Hepatocyte (in vitro differentiated cells): ENCODE data around the gene PNPLA1. TPM values are rescaled to one million over a fixed set of nuclear protein-coding genes. Genes with fewer than 3 reads are reported as not detected.

Experiments
- DNase-seq: peaks from one replicate; pipeline ENCODE4 v3.0.0-alpha.2; 2016; ENCODE audit warnings: low spot score
- H2AFZ ChIP-seq: fragments of 200-600 bp; sonication (generic); 2 replicates; pipeline ENCODE4 v1.6.0; 2016; ENCODE audit warnings: antibody characterized with exemption, mild to moderate bottlenecking
- H3K27ac ChIP-seq: fragments of 200-600 bp; sonication (generic); 2 replicates; pipeline ENCODE4 v1.5.1; 2016; ENCODE audit warnings: mild to moderate bottlenecking
- H3K27me3 ChIP-seq: fragments of 200-600 bp; sonication (generic); 2 replicates; pipeline ENCODE4 v1.6.1; 2016
- H3K36me3 ChIP-seq: fragments of 200-600 bp; sonication (generic); replicated peaks from 2 replicates; pipeline ENCODE4 v1.5.1; 2016; ENCODE audit warnings: low read depth; ENCODE audit not compliant: insufficient read depth
- H3K4me1 ChIP-seq: fragments of 200-600 bp; sonication (generic); 2 replicates; pipeline ENCODE4 v1.5.1; 2016; ENCODE audit warnings: mild to moderate bottlenecking, moderate library complexity; ENCODE audit not compliant: insufficient read depth
- H3K4me2 ChIP-seq: fragments of 200-600 bp; sonication (generic); 2 replicates; pipeline ENCODE4 v1.6.0; 2016
- H3K4me3 ChIP-seq: fragments of 200-600 bp; sonication (generic); 2 replicates; pipeline ENCODE4 v1.5.1; 2016; ENCODE audit warnings: mild to moderate bottlenecking
- H3K79me2 ChIP-seq: fragments of 200-600 bp; sonication (generic); 2 replicates; pipeline ENCODE4 v1.6.0; 2017; ENCODE audit warnings: mild to moderate bottlenecking
- H3K9me2 ChIP-seq: fragments of 200-600 bp; sonication (generic); replicated peaks from 2 replicates; pipeline ENCODE4 v1.6.0; 2017; ENCODE audit warnings: mild to moderate bottlenecking; ENCODE audit not compliant: insufficient read depth
- H3K9me3 ChIP-seq: fragments of 200-600 bp; sonication (generic); 2 replicates; pipeline ENCODE4 v1.5.1; 2016; ENCODE audit warnings: low read depth, mild to moderate bottlenecking
- H4K20me1 ChIP-seq: fragments of 200-600 bp; sonication (generic); 2 replicates; pipeline ENCODE4 v1.6.0; 2016; ENCODE audit warnings: mild to moderate bottlenecking; ENCODE audit not compliant: insufficient read depth, poor library complexity, severe bottlenecking
- EZH2 ChIP-seq: fragments of 200-600 bp; sonication (generic); IDR thresholded peaks from 2 replicates; pipeline ENCODE4 v1.6.1; 2016; ENCODE audit warnings: antibody characterized with exemption, mild to moderate bottlenecking, borderline replicate concordance
- EZH2phosphoT487 ChIP-seq: fragments of 200-600 bp; sonication (generic); IDR thresholded peaks from one replicate; pipeline ENCODE4 v1.6.1; 2018; ENCODE audit warnings: antibody characterized with exemption, mild to moderate bottlenecking, low read depth, moderate library complexity; ENCODE audit not compliant: unreplicated experiment, severe bottlenecking
- WGBS: methylation state at CpG from one replicate; pipeline ENCODE4 v1.1.6; 2016; ENCODE audit warnings: low lambda C conversion rate; ENCODE audit errors: missing lambda C conversion rate; 5-methylcytosine and 5-hydroxymethylcytosine counted together
- polyA plus RNA-seq: library from polyadenylated mRNA; unstranded; fragments of >200 nt; fragmentation: Nextera tagmentation; extraction: Ambion mirVana; gene quantifications from 2 replicates; pipeline ENCODE4 v1.2.1, GENCODE V29; 2016
- total RNA-seq: library from RNA; depleted of rRNA; stranded (reverse); fragments of >200 nt; gene quantifications from 2 replicates; pipeline ENCODE4 v1.2.3, GENCODE V29; 2014
- TF ChIP-seq, protein P1 (sequence below): fragments of 200-600 bp; sonication (generic); IDR thresholded peaks from 2 replicates; pipeline ENCODE4 v1.5.1; 2016; ENCODE audit warnings: antibody characterized with exemption, mild to moderate bottlenecking; ENCODE audit not compliant: poor library complexity

The PNPLA1 gene
- total and polyA plus RNA-seq, 2 experiments from 2014 or later, result 0.48 to 0.57 TPM

DNA sequence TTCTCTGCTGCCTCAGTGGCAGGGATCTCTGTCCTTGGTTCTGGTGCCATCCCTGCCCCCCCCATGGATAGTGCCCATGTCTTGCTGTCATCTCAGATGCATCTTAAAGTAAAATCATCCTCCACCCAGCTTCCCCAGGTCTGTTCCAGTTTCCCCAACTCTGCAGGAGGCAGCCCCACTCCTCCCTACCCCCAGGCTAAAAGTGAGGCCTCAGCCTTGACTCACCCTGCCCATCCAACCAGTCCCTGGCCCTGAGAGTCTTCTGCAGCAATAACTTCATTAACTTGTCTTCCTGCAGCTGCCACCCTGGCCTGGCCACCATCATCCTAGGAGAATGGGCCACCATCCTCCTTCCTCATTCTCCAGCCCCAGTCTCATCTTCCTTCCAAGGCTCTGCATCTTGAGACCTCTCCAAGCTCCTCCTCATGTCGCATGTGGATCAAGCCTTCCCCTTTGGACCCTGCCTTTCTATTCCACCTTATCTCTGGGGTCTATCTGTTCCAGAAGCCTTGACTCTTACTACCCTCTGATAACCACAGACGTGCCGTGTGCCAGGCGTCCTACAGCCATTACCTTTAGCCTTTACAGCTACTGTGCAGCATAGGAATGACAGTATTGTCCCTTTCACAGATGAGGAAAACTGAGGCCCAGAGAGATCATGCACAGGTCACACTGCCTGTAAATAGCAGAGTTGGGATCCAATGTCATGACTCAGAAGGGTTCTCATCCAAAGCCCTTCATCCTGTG, 2.0 kb upstream of the PNPLA1 start:
- no peaks in the 10 kb centered on the region for H3K9me2 ChIP-seq
- no peaks in the 10 kb centered on the region for H3K79me2 ChIP-seq
- H3K9me3 ChIP-seq, result no peaks in the 10 kb centered on the region
- H2AFZ ChIP-seq, result no peak overlapping the region
- H3K27ac ChIP-seq, result no peak overlapping the region
- 94% methylated on average over 4 of the region's 4 CpGs for WGBS
- no peaks in the 10 kb centered on the region for H3K27me3 ChIP-seq
- no peaks in the 10 kb centered on the region for H3K4me1 ChIP-seq
- H3K4me2 ChIP-seq, result no peak overlapping the region
- H3K4me3 ChIP-seq, result no peak overlapping the region
- DNase-seq, result no peak
- TF ChIP-seq, protein P1, sequence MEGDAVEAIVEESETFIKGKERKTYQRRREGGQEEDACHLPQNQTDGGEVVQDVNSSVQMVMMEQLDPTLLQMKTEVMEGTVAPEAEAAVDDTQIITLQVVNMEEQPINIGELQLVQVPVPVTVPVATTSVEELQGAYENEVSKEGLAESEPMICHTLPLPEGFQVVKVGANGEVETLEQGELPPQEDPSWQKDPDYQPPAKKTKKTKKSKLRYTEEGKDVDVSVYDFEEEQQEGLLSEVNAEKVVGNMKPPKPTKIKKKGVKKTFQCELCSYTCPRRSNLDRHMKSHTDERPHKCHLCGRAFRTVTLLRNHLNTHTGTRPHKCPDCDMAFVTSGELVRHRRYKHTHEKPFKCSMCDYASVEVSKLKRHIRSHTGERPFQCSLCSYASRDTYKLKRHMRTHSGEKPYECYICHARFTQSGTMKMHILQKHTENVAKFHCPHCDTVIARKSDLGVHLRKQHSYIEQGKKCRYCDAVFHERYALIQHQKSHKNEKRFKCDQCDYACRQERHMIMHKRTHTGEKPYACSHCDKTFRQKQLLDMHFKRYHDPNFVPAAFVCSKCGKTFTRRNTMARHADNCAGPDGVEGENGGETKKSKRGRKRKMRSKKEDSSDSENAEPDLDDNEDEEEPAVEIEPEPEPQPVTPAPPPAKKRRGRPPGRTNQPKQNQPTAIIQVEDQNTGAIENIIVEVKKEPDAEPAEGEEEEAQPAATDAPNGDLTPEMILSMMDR, result no peak
- no peak for TF ChIP-seq EZH2
- TF ChIP-seq EZH2phosphoT487, result no peak
- no peaks in the 10 kb centered on the region for H3K36me3 ChIP-seq
- no peaks in the 10 kb centered on the region for H4K20me1 ChIP-seq

DNA sequence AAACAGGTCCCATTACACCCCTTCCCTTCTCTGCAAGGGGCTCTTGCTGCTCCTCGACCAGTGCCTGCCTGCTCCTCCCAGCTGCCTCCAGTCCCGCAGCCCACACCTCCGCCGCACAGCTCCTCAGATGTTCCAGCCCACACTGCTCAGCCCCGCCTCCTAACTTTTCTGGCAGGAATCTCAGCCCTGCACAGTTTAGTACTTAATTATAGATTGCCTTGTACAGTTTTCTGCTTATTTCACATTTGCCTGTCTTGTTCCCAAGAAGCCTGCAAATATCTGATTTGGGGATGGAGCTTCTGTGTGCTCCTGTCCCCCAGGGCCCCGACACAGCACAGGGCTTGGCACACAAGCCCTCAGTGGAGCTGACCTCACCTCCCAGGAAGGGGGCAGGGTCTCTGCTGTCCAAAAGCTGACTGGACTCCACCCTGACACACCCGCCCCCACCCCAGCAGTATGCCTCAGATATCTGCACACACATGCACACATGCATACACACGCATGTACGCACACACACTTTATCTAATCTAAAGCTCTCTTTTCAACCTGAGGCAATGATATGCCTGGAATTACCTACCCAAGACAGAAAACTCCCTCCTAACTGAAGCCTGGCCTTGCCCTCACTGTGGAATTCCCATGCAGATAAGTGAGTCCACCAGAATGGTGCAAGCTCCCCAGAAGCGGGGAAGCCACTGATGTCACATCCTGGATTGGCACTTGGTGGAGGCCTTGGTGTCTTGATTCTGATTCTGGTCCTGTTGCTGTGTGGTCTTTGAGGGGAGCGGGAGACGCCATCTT, 1.2 kb upstream of the PNPLA1 start:
- no peak overlapping the region for H3K4me2 ChIP-seq
- no peaks in the 10 kb centered on the region for H4K20me1 ChIP-seq
- TF ChIP-seq, protein P1, result no peak
- no peak for TF ChIP-seq EZH2
- TF ChIP-seq EZH2phosphoT487, result no peak
- no peaks in the 10 kb centered on the region for H3K4me1 ChIP-seq
- no peaks in the 10 kb centered on the region for H3K9me2 ChIP-seq
- DNase-seq, result peak; percentile 55
- H2AFZ ChIP-seq, result no peak overlapping the region
- no peaks in the 10 kb centered on the region for H3K79me2 ChIP-seq
- no peak overlapping the region for H3K4me3 ChIP-seq
- H3K9me3 ChIP-seq, result no peaks in the 10 kb centered on the region
- WGBS, result 72% methylated on average over 11 of the region's 12 CpGs
- no peak overlapping the region for H3K27ac ChIP-seq
- H3K27me3 ChIP-seq, result no peaks in the 10 kb centered on the region
- H3K36me3 ChIP-seq, result no peaks in the 10 kb centered on the region

DNA sequence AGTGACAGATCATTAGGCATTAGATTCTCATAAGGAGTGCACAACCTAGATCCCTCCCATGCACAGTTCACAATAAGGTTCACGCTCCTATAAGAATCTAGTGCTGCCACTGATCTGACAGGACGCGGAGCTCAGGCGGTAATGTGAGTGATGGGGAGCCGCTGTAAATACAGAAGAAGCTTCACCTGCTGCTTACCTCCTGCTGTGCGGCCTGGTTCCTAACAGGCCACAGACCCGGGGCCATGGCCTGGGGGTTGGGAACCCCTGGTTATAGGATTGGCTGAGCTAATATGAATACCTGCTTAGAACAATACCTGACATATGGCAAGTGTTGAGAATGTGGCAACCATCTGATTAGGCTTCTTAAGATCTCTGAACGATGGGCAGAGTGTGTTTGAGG, 2.4 kb downstream of the PNPLA1 start:
- Histone ChIP-seq H3K9me3 (no peaks in the 10 kb centered on the region), H3K27ac (no peak overlapping the region), H3K9me2 (no peaks in the 10 kb centered on the region), H3K36me3 (no peaks in the 10 kb centered on the region), H3K79me2 (no peaks in the 10 kb centered on the region), H3K4me1 (no peaks in the 10 kb centered on the region), H3K4me3 (no peak overlapping the region), H2AFZ (no peak overlapping the region), H3K27me3 (no peaks in the 10 kb centered on the region), H4K20me1 (no peaks in the 10 kb centered on the region), H3K4me2 (no peak overlapping the region)
- TF ChIP-seq EZH2phosphoT487, result no peak
- TF ChIP-seq, protein P1, result no peak
- TF ChIP-seq EZH2, result no peak
- 62% methylated on average over 8 of the region's 8 CpGs for WGBS
- no peak for DNase-seq
